ENCODE results near the gene SGMS2.

The SGMS2 gene

DNA sequence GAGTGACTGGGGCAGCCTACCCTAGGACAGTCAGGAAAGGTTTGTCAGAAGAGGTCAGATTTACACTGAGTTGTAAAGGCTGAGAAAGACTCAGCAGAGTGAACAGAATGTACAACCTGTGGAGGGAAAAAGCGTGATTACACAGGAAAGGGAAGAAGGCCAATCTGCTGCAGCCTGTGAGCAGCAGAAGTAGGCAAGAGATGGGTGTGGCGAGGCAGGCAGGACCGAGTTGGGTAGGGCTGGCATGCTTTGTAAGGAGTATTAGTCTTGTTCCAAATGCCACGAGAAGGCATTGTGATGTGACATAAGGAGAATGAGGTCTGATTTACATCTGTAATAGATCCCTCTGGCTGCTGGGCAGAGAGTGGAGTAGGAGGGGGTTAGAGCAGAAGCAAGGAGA lies 12.6 kb downstream of the SGMS2 start:
- TF ChIP-seq JUND (IDR thresholded peaks at IDR 0.05; ENCODE audit: low read depth), result no peak

DNA sequence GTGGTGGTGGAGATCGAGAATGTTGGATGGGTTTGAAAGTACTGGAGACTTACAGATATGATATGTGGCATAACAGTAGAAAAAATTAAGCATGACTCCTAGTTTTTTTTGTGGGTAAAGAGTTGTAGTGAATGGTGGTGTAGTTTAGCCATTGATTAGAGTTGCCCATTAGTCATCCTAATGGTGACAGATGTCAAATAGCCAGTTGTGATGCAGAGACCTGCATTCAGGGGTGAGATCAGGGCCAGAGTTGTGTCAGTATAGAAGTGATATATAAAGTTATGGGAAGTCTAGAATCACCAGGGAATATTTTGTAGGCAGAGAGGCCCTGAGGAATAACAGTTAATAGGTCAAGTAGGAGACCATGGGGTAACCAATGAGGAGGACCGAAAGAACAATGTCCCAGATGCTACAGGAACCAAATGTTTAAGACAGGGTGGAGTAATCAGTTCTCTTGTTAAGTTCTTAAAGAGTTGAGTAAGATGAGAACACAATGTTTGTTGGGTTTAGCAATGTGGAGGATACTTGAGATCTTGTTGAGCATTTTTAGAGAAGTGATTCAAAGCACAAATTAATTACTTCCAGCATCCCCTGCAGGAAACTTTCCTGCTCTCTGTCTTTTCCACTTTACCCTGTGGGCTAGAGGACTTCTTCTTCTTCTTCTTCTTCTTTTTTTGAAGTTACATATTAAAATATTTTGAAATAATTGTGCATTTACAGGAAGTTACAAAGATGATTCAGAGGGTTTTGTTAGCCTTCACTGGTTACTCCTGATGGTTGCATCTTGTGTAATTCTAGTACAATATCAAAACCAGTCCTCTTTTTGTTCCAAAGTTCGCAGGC lies 13.3 kb downstream of the SGMS2 start:
- in situ Hi-C loops (cut with HindIII; ENCODE audit: low pct_unique_long_range_greater_than_20kb, low sequenced_read_pairs), result no loop called here
- no peak for TF ChIP-seq JUND (IDR thresholded peaks at IDR 0.05; ENCODE audit: low read depth)
- no peak for DNase-seq (ENCODE audit: low read depth in 1 of 2, low spot score in 1 of 2)

More for the DNA sequence above, 12.6 kb downstream of the SGMS2 start:
- in situ Hi-C loops (cut with HindIII; ENCODE audit: low pct_unique_long_range_greater_than_20kb, low sequenced_read_pairs), result no loop called here
- DNase-seq (ENCODE audit: low read depth in 1 of 2, low spot score in 1 of 2), result no peak

DNA sequence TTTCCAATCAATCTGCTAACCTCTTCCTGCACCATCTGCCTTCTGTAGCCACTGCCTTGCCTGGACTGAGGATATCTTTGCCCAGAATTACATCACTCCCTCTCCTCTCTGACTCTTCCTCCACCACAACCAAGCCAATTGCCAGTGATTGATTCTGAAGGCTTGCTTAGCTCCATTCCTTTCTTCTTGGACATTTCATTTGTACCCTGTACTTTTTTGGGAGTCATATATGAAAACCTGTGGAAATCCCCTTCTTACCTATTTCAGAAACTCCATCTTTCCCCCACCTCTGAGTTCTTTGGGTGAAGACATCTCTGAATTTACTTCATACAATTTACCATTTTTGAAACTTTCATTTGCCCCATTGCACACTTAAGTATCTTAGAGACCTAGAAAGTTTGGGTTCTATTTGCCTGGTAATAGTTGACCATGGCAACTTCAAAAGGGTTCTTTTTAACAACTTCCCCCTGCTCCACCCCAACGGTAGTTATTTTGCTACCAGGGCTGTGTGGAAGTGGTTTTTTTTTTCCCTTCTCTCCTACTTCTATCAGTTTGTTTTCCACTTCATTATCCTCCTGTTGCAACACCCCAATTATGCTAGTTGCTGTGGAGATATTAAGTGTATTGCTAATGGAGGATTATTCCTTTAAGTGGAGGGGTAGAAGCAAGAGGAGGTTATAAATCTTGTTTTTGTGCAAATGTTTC lies 14.3 kb downstream of the SGMS2 start:
- no peak for TF ChIP-seq JUND (IDR thresholded peaks at IDR 0.05; ENCODE audit: low read depth)
- in situ Hi-C loops (cut with HindIII; ENCODE audit: low pct_unique_long_range_greater_than_20kb, low sequenced_read_pairs), result no loop called here
- DNase-seq (ENCODE audit: low read depth in 1 of 2, low spot score in 1 of 2), result no peak

DNA sequence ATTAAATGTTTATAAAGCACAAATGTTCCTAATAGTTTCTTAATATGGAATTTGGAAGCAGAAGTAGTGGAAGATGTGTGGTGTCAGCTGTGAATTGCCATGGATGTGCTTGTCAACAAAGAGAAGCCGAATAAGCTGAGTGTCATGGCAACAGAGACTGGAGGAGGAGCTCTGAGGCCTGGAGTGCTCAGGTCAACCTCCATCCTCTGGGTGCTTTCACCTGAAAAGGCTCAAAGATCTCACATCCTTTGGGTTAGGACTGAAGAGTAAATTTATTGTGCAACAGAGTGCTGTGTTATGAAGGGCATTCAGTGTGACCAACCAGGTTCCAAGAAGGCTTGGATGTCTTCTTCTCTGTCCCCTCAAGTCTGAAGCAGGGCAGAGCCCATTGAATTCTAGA lies 18.7 kb downstream of the SGMS2 start:
- TF ChIP-seq JUND (IDR thresholded peaks at IDR 0.05; ENCODE audit: low read depth), result no peak
- no peak for DNase-seq (ENCODE audit: low read depth in 1 of 2, low spot score in 1 of 2)
- in situ Hi-C loops (cut with HindIII; ENCODE audit: low pct_unique_long_range_greater_than_20kb, low sequenced_read_pairs), result no loop called here

DNA sequence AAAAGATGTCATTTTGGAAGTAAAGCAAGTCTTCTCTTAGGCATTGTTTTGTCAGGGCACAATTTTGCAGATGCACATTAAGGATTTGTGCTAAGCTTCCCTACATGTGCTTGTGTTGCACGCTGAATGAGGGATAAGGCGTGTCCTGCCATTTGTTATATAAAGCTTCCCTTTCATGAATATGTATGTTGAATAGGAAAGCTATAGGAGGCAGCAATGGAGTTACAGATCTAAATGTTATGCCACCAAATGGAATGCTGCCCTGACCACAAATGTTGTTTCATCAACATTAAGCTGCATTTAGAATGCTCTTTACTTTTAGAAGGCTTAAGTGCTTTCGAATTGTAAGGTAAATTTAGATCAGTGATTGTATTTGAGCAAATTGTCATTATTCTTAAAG lies 20.9 kb downstream of the SGMS2 start:
- in situ Hi-C loops (cut with HindIII; ENCODE audit: low pct_unique_long_range_greater_than_20kb, low sequenced_read_pairs), result no loop called here
- no peak for TF ChIP-seq JUND (IDR thresholded peaks at IDR 0.05; ENCODE audit: low read depth)
- peak in 1 of 2 experiments; percentile 23 for DNase-seq (ENCODE audit: low read depth in 1 of 2, low spot score in 1 of 2)

DNA sequence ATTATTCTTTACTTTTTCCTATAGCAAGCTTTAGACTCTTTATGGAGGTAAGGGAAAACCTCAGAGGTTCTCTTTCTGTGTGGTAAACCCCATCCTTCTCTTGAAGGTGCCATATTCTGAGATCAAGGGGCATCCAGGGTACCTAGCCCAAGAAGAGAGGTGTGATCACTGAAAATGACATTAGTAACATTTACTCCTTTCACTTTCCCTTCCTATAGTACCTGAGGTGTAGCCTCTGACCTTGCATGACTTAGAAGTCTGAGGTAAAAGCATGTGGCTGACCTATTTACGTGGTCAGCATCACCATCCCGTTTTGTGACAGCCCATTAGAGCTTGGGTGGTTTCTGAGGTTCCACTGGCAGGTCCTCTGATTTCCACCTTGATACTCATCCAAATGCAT lies 25.7 kb downstream of the SGMS2 start:
- TF ChIP-seq JUND (IDR thresholded peaks at IDR 0.05; ENCODE audit: low read depth), result no peak
- no peak for DNase-seq (ENCODE audit: low read depth in 1 of 2, low spot score in 1 of 2)
- in situ Hi-C loops (cut with HindIII; ENCODE audit: low pct_unique_long_range_greater_than_20kb, low sequenced_read_pairs), result no loop called here

DNA sequence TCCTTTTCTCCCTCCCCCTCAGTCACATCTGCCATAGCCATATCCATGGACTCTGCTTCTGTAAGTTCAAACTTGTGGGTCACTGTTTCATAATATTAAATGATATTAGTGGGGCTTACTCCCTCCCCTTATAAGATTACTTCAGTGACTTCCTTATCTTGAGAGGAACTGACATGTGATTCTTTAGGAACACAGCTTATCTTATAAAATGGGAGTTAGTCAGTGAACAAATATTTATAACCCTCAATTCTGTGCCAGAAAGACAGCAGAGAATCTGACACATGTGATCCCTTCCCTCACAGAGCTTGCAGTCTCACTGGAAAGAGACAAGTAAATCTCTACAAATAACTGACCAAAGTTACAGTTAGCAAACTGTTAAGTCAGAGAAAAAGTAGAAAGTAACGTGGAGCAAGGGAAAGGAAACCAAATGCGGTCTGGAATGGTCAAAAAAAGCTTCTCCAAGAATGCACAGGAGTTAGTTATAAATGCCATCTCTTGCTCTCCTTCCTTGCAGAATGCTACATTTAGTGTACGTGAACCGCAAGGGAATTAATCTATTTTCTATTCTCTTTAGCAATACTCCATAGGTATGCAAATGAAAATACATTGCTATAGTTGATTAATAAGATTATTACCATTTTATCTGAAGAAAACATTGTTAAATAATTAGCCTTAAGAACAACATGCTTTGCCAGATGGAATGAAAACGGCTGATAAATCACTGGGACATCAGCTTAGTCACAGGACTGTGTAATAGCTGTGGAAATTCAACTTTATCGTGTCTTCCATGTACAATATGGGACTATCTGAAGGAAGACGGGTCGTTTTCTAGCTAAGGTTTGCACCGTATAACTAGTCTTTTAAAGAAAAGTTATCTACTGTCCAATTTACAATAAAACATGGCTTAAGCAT lies 29.0 kb downstream of the SGMS2 start:
- no peak for DNase-seq (ENCODE audit: low read depth in 1 of 2, low spot score in 1 of 2)
- in situ Hi-C loops (cut with HindIII; ENCODE audit: low pct_unique_long_range_greater_than_20kb, low sequenced_read_pairs), result no loop called here
- no peak for TF ChIP-seq JUND (IDR thresholded peaks at IDR 0.05; ENCODE audit: low read depth)

DNA sequence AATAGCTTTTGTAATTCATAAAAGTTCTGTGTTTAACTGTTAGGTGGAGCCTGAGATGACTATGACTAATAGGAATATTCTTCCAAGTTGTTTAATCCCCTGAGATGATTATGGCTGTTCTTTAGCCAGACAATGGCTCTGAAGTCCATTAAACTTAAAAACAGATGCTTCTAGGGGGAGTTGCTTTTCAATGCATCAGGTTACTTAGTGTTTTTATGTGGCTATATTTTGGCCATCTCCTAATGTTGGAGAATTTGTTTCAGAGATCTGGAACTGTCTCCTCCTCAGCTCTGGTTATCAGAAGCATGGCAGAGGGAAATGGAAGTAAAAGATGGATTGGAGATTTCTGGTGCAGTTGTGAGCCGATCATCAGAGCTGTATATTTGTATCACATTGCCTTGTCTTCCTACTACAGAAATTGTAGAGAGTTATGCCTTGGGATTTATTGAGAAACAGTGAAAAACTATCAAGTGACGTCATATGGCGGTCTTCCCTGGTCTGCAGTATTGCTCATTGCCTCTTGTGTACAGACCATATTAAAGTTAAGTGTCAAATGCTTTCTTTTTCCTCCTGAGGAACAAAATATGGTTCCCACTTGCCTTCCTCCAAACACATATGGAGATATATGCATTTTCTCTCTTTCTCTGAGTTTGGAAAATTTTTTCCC lies 29.8 kb downstream of the SGMS2 start:
- no peak for TF ChIP-seq JUND (IDR thresholded peaks at IDR 0.05; ENCODE audit: low read depth)
- in situ Hi-C loops (cut with HindIII; ENCODE audit: low pct_unique_long_range_greater_than_20kb, low sequenced_read_pairs), result no loop called here
- DNase-seq (ENCODE audit: low read depth in 1 of 2, low spot score in 1 of 2), result no peak

DNA sequence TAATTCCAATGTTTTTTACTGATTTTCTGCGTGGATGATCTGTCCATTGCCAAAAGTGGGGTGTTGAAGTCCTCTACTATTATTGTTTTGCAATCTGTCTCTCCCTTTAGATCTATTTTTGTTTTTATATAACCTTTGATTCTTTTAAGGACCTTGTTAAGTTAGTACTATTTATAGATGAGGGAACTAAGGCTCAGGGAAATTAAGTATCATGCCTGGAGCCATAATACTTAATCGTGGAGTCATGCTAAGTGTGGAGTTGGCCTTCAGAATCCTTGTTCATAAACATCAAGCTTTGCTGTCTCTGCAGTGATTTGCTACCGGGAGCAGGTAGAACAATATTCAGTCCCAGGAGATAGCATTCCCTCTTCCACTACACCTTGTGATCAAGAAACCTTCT lies 31.0 kb downstream of the SGMS2 start:
- in situ Hi-C loops (cut with HindIII; ENCODE audit: low pct_unique_long_range_greater_than_20kb, low sequenced_read_pairs), result no loop called here
- no peak for TF ChIP-seq JUND (IDR thresholded peaks at IDR 0.05; ENCODE audit: low read depth)
- no peak for DNase-seq (ENCODE audit: low read depth in 1 of 2, low spot score in 1 of 2)

DNA sequence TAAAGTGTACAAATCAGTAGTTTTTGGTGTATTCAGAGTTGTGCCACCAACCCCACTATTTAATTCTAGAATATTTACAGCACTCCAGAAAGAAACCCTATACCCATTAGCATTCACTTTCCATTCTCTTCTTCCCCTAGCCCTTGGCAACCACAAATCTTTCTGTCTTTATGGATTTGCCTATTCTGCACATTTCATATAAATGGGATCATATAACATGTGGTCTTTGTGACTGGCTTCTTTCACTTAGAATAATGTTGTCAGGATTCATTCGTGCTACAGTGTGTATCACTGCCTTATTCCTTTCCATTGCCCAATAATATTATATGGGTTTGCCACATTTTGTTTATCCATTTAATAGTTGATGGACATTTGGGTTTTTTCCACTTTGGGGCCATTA lies 32.2 kb downstream of the SGMS2 start:
- no peak for TF ChIP-seq JUND (IDR thresholded peaks at IDR 0.05; ENCODE audit: low read depth)

DNA sequence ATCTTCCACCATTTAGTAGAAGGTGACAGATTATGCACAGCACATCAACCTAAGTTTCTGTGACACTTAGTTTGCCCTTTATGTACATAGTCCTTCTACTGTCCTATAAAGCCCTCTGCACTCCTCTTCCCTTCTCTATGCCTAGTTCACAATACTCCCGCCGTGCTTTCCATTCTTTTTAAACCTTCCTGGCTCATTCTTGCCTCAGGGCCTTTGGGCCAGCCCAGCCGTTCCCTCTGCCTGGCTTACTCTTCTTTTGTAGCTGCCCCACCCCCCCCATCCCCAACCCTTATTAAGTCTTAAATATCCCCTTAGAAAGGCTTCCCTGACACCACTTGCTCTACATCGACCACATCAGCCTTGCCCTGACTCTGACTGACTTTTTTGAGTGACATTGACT lies 33.0 kb downstream of the SGMS2 start:
- TF ChIP-seq JUND (IDR thresholded peaks at IDR 0.05; ENCODE audit: low read depth), result no peak
- in situ Hi-C loops (cut with HindIII; ENCODE audit: low pct_unique_long_range_greater_than_20kb, low sequenced_read_pairs), result no loop called here
- DNase-seq (ENCODE audit: low read depth in 1 of 2, low spot score in 1 of 2), result no peak

More for the DNA sequence above, 32.2 kb downstream of the SGMS2 start:
- DNase-seq (ENCODE audit: low read depth in 1 of 2, low spot score in 1 of 2), result no peak
- in situ Hi-C loops (cut with HindIII; ENCODE audit: low pct_unique_long_range_greater_than_20kb, low sequenced_read_pairs), result no loop called here

DNA sequence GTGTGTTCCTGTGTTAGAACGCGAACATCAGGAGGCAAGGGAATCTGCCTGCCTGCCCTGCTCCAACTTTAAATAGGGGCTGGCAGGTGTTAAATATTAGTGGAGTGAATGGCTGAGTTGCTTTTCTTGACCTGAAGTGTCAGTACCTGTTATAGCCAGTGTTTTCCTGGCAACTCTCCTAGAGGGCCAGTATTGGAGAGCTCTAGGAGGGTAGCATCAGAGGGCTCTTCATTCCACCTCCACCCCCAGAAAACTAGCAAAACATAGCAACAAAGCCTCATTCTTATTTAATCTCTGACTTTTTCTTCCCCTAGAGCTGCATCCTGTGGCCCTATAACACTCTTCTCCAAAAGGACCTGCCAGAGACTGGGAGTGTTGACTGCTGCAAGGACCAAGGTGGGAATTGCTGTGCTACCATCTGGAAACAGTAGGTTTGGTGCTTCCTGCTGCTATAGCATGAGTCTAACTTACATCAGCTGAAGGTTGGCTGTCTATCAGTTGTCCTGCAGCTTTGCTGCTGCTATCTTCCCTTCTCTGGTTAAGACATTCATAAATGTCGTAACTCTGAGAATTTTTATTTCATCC lies 33.5 kb downstream of the SGMS2 start:
- no peak for TF ChIP-seq JUND (IDR thresholded peaks at IDR 0.05; ENCODE audit: low read depth)
- in situ Hi-C loops (cut with HindIII; ENCODE audit: low pct_unique_long_range_greater_than_20kb, low sequenced_read_pairs), result no loop called here
- DNase-seq (ENCODE audit: low read depth in 1 of 2, low spot score in 1 of 2), result no peak

All from T47D (cell line).